Measurements from ENCODE around the gene STXBP6.
A peak's percentile ranks its signal among the peaks of the same experiment; 100 is the strongest.

The STXBP6 gene

DNA sequence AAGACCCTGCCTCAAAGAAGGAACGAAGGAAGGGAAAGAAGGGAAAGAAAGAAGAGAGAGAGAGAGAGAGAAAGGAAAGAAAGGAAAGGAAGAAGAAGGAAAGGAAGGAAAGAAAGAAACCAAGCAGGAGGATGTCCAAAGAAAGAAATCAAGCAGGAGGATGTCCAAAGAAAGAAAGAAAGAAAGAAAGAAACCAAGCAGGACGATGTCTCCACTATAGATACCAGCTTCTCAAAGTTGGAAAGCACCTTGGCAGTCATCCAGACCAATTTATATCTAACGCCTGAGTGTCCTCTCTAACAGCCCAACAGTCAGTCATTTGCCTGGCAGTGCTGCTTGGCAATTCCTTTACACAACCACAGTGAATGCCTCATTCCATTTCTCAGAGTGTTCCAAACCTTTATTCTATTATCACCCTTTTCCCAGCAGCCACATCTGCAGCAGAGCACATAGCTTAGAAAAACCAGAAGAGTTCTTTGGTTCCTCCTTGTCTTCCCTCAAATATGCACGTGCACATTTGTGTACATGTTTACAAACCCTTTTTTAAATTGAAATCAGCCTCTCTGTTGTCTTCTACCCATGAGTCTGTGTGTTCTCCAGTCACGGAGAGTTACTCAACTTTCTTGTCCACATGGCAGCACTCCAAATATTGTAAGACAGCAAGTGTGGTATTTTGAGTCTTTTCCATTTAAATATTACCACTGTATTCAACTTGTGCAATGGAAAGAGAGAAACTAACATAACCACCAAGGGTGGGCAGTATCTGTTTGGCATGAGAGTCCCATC lies 138.4 kb downstream of the STXBP6 start:
- peak; percentile 84 for DNase-seq

DNA sequence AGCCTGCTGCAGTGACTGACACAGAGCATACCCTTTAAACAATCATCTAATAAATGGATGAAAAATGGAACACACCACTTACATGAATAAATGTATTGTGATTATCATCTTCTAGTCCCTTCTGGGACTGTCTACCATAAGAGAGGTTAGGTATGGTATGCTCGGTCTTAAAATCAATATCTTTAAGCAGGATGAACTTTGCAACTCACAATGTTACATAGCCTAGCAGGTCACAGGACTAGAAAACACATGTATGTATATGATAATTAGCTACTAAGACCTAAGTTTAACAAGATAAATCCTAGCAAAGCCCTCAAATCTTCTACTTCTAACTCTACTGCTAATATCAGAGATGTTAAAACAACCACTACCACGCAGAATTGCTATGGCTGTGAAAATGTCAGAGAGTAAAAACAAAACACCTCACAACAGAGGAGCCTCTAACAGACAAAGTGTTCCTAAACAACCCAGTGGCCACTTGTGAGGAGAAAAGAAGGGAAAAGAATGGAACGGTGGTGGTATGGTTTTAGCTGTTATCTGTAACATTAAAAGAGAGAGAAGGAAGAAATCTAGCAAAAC lies 139.4 kb downstream of the STXBP6 start:
- DNase-seq, result no peak

DNA sequence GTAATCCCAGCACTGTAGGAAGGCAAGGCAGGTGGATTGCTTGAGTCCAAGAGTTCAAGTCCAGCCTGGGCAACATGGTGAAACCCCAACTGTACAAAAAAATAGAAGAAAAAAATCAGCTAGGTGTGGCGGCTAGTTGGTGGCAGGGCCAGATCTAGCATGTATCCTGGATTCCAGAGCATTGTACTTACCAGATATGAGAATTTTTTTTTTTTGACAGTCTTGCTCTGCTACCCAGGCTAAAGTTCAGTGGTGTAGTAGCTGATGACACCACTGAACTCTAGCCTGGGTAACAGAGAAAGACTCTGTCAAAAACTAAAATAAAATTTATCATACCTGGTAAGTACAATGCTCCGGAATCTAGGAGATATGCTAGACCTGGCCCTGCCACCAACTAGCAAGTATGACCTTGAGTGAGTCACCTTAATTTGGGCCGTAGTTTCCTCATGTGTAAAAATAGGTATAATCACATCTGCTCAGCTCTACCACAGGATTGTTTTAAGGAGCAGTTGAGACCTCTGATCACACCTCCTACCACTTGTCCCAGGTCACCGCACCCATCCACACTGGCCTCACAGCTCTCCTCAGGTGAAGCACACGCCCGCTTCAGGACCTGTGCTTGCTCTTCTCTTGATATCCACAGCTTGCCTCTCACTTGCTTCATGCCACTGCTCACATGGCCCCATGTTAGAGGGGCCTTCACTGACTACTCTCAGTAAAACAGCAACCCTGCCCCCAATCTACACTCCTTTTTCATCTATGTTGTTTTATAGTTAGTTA lies 140.2 kb downstream of the STXBP6 start:
- DNase-seq, result no peak

DNA sequence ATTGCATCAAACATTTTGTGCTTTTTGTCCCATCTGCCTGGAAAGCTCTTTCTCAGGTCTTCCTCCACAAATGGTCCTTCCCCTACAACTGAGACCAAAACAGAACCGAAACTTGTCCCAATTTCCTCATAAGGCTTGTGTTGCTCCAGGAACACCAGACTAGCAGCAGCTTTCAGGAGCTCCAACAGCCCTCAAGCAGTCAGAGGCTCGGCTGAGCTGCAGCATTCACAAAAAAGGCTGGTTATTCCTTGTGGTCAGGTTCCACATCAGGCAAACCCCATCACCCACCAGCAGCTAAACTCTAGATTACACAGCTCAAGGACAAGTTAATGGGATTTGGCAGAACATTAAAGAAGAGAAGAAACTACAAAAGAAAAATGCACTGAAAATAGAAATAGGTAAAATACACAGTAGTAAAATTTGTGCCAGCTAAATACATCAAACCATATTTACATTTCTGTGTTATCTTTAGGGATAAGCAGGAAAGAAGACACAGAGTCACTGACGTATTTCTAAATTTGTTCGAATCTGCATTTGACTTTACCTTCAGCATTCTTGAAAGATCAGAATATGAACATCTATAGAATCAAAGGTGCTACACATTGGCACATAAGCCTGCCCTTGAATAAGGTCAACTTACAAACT lies 141.2 kb downstream of the STXBP6 start:
- no peak for DNase-seq

DNA sequence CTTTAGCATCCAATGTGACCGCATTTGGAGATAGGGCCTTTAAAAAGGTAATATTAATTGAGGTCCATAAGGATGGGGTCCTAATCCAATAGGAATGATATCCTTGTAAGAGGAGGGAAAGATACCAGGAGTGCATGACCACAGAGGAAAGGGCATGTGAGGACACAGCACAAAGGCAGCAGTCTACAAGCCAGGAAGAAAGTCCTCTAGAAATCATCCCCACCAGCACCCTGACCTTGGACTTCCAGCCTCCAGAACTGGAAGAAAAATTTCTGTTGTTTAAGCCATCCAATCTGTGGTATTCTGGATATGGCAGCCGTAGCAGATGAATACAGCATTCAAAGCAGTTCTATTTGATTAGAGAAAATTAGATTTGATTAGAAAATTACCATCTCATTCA lies 145.4 kb downstream of the STXBP6 start:
- no peak for DNase-seq

DNA sequence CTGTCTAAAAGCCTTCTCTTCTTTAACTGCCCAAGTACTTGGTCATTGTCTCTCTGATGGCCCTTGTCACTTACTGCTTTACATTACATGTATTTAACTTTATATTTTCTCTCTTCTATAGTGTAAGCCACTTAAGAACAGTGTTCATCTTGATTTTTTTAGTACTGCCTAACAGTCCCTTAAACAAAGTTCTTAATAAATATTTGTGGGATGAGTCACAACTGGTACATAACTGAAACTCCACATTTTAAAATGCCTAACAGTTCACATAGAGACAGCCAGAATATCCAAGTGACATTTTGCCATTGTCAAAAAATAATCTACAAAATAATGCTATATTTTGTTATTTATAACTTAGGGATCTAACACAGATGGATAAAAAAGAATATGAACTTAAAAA lies 146.6 kb downstream of the STXBP6 start:
- DNase-seq, result peak; percentile 79

DNA sequence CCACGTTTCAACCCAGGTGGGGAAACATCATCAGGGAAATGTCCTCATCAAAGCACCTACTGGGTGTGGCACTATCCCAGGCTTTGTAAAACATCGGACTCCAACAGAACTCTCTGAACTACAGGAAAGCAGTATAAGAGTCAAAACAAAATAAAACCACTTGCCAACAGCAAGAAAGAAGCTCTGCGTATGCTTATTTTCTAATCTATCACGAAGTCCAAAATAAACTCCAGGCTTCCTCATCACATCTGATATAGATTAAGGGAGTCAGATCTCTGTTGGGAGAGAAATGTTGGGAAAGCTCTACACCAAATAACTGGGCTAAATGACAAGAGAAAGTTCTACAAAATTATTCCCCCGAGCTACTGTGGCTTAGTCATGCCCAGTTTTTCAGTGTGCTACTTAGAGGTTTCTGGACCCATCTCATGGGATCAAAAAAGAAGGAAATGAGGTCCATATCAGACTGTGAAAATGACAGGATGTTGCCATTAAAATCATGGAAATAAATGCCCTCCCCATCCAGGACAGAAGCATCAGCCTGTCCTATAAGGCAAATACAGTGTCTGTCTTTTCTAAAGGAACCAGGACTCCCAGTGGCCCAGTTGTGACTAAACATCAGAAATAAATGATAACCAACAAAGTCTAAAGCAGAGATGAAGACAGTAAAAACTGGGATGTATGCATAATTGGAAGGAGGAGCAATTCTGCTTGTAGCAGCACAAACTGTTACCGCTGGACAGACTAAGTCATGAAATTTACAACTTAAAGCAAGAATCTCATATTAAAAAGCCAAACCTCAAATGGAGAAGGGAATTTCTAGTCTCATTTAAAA lies 149.5 kb downstream of the STXBP6 start:
- DNase-seq, result peak; percentile 13

DNA sequence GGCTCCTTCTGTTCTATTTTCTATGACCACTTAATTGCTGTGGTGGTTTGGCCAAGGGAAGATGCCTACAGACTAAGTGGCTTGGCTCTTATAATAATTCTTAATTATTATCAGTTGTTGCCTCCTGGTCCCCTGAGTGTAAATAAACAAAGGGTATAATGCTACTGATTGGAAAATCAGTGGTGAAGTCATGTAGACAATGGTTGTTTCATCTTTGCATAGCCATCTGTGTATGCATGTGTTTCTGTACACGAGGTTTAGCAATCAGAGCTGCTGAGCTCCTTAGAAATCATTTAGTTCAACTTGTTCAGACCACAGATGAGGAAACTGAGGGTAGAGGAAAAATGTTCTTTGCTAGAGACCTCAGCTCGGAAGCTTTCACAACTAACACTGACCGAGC lies 152.2 kb downstream of the STXBP6 start:
- no peak for DNase-seq

DNA sequence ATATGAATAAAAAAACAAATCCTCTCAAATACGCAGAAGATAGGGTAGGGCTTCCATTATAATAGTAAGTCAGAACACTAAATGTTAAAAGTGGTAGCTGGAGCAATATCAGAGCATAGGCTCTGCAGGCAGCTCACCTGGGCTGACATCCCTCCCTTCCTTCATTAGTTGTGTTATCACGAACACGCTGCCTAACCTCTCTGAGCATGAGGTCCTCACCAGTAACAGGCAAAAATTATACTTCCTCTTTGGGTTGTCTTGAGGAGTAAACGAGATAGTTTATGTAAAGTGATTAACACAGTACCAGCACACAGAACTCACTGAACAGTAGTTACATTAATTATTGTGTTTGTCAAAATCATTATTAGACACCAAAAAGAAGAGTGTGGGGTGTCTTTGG lies 154.3 kb downstream of the STXBP6 start:
- DNase-seq, result no peak

DNA sequence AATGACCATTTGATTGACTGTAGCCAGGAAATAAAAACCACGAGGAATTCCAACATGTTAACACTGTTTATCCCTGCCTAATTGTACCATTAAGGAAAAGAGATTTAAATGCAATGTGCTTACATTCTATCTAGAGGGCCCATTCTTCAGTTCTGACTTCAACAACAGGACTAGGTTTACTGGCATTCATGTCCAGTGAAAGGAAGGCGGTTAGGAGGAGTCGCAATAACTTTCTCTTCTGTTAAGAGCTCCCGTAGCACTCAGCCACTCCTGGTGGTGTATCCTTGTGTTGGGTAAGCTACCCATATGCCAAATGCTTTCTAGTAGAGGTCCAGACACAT lies 154.7 kb downstream of the STXBP6 start:
- no peak for DNase-seq

DNA sequence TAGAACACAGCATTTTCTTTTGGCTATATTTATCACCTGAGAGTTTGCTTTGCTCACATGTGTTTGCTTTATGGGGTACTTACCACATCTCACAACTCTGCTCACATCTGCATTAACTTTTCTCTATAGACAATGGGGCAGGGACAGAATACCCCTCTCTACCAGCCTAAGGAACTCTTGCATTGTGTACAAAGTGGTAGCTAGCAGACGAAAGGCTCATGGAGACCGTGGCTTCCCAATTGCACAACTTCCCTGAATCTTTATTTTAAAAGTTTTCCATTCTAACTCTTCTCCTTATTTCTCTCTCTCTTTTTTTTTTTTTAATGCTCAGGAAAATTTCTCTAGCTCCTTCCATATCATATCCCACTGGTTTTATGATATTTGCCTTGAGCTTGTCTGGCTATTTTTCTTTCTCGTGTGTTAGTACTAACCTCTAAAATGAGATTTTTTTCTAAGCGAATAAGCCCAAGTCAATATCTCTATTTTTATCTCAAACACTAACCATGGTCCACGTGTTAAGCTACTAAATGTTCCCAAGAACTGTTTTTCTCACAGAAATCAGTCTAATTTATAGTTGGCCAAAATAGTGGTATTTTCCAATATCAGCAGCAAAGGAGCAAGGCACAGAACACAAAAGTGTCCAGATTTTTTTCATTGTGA lies 155.2 kb downstream of the STXBP6 start:
- no peak for DNase-seq

DNA sequence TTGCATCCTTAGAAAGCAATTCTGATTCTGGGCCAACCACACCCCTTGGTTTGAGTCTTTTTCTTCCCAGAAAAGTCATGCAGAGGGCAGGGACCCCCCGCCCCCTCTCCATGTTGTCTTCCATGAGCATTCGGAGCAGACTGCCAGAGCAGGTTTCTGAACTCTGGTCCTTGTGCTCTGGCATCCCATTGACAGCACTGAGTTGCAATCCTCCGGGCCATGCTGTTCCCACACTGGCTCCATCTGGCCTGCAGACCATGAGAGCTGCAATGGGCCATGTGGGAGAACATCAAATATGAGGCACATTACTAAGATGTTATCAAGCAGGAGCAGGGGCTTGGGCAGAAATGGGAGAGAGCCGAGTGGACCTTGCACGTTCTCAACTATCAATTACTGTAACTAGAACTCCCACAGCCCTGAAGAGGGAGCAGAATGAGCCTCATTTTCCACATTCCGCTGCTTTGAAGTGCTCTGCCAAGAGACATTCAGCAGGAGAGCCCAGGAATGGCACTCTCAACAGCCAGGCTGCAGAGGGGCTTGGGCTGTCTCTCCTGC lies 157.4 kb downstream of the STXBP6 start:
- no peak for DNase-seq

DNA sequence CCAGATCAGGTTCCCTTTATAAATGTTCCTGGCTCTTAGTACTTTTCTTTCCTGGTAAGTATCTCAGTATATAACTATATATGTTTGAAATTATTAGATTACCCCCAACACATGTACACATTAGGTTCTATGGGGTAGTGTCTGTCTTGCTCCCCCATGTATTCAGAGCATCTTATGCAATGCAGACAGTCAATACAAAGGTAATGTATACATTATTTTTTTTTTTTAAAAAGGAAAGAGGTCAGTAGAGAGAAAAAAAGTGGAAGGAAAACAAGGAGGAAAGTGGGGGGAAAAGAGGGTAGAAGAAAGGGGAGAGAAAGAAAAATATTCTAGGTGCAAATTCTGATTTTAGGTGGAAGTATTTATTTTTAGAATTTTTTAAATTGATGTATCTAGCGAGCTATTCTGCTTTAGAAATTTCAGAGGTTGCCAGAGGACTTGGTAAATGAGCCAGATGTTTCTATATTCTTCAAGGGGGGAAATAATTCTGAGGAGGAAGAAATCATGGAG lies 157.9 kb downstream of the STXBP6 start:
- no peak for DNase-seq

DNA sequence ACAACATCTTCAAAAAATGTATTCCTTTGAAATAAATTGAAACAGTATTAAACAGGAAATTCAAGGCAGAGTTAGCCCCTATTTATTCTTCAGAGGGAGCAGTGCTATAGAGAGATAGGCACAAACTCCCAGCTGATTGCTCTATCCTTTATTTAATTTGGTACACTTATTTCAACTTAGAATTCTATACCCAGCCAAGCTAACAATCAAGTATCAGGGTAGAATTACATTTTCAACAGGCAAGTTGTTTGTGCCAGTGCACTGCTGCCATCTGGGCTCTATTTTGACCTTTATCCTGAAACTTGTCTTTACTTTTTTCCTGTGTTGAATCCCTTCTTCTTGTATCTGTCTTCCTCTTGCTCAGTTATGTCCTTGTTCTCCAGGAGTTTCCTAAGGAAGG lies 159.2 kb downstream of the STXBP6 start:
- DNase-seq, result no peak

DNA sequence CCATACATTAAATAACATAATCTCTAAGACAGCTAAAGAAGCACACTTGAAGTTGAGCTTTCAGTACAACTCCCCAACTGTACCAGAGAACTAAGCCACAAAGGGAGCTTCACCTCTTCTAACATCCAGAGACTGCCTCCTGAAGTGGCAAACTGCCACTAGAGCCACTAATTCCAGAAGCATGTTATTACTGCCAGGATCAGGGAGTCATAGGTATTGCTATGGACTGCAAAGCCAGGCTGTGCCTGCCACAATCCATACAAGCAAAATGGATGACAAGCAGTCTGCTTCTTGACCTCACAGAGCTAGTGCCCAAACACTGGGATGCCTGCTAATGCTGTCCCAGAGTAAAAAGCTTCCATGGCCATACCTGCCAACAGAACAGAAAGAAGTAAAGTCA lies 160.1 kb downstream of the STXBP6 start:
- DNase-seq, result peak; percentile 12

DNA sequence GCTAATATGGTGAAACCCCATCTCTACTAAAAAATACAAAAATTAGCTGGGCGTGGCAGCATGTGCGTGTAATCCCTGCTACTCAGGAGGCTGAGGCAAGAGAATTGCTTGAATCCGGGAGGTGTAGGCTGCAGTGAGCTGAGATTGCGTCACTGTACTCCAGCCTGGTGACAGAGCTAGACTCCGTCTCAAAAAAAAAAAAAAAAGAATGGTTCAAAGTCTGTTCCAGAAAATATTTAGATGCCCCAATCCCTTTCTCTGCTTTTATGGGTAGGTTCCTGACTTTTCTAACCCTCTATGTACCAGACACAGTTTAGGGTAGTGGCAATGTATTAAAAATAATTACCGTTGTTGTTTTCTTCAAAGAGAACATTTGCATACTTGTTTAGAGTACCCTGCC lies 161.4 kb downstream of the STXBP6 start:
- no peak for DNase-seq

DNA sequence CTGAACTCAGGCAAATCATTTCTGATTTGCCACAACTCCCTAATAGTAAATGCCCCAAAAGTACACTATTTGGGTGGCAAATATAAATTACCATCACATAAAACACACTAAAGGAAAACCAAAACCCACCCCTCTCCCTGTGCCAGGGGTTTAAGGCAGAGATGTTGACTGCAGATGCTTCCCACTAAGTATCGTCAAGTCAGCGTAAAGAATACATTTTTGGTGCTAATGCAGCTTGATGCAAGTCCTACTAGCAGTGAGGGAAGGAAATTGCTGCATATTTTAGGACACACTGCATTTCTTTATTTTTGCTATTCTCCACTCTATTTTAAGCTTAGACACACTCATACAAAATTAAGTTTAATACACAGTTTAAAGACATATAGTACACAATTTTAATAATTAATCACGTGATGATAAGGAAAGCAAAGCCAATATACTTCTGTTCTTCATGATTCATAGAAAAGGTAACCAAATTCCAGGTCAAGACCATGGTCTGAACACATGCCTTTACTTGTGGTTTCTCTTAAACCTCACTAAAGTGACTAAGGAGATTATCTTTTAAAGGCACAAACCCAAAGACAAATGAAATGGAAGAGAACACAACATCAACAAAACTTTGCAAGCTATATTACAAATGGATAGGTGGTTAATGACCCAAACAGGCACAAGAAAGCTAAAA lies 162.2 kb downstream of the STXBP6 start:
- DNase-seq, result no peak

DNA sequence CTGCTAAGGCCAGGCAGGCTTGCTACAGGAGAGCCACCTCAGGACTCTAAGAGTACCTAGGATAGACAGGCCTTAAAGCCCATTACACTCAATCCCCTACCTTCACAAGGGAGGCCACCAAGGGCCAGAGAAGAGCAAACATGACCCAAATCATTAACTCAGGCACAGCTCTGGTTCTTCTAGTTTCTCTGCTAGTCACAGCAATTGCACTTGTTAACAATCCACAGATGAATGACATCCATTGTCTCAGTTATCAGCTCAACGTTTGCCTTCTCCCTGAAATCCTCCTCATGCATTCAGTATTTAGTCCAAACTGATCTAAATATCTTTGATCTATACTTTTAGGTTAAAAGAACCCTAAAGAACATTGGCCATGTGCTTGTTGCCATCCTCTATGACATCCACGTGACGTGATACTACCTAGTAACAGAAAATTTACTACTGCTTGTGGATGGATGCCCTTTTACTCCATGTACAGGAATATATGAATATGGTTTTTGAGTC lies 164.5 kb downstream of the STXBP6 start:
- no peak for DNase-seq

DNA sequence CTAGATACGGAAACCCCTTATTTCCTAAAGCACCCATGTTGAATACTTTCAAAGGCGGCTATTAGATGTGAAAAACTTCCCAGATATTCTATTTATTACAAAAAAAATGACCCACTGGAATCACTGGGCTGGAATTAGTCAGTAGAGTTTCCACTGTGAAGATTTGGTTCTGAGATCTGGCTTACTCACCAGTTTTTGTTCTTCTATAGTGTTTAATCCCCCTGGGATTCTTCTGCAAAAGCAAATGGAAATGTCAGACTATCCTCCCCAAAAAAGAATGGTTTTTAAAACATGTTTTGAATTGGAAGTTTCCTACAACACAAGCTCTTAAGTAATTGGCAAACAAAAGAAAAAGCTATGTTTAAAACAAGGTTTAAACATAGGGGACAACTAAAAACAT lies 166.4 kb downstream of the STXBP6 start:
- DNase-seq, result no peak

DNA sequence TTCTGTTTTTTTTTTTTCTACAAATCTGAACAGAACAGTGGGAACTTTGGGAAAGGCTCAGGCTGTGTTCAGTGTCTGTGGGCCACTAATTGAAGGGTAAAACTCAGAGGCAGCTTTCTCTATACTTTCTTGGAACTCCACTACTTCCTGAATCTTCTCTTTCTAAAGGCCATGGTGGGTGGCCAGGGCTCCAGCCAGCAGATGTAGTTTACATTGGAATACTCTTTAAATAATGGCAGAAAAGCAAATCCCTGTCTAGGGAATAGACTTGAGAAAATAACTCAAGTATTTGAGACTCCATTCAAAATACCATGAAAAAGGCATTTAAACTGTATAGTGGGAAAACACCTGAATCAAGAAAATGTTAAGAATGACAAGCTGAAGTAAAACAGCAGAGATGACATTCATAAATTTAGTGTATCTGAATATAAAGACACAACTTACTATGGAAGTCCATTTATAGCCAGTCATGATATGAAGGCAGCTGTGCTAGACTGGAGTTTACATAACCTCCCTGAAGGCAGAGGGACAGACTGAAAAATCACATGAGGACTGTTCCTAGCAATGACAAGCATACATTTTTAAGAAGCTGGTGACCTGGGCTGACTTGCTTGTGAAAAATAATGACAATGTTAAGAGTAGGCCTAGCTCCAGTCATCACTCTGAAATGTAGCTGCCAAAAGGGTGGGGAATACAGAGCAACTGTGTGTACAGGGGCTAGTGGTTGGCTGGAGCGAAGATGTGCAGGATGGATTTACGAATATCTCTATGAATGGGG lies 168.6 kb downstream of the STXBP6 start:
- DNase-seq, result no peak

Data from HCEC 1CT (cell line).